HG03095 (cell line): ENCODE data around the gene PGAM1.
"Not testable (repeated sequence)": the region's sequence is repeated elsewhere in the genome, so short reads cannot be mapped to it uniquely, and the experiment has no call there.

Source experiments
- ATAC-seq: cut with Tn5 transposase; IDR thresholded peaks from one replicate; pipeline ENCODE4 v1.9.1; 2021; ENCODE audit warnings: moderate library complexity; ENCODE audit not compliant: unreplicated experiment

Gene PGAM1

GRCh38 chr10:97425964-97426775 lies at the start of gene PGAM1:
Gene PGAM1 (plus strand): TSS chr10:97426191. CDS start chr10:97426308, 117 bp downstream.
- peak; percentile 77 for ATAC-seq

GRCh38 chr10:97376413-97376812 lies 49.6 kb upstream of the PGAM1 start:
- no peak for ATAC-seq

GRCh38 chr10:97378933-97379921 lies 46.8 kb upstream of the PGAM1 start:
- no peak for ATAC-seq

- ATAC-seq = no peak
Observed at GRCh38 chr10:97380516-97380915, 45.5 kb upstream of the PGAM1 start.

- ATAC-seq = no peak
Observed at GRCh38 chr10:97381626-97382025, 44.4 kb upstream of the PGAM1 start.

- no peak for ATAC-seq
Observed at GRCh38 chr10:97383159-97383558, 42.8 kb upstream of the PGAM1 start.

GRCh38 chr10:97384156-97384555 lies 41.8 kb upstream of the PGAM1 start:
- no peak for ATAC-seq

- no peak for ATAC-seq
Observed at GRCh38 chr10:97384641-97385040, 41.4 kb upstream of the PGAM1 start.

- no peak for ATAC-seq
Observed at GRCh38 chr10:97385565-97385964, 40.4 kb upstream of the PGAM1 start.

GRCh38 chr10:97388152-97388551 lies 37.8 kb upstream of the PGAM1 start:
- no peak for ATAC-seq

GRCh38 chr10:97390091-97390490 lies 35.9 kb upstream of the PGAM1 start:
- ATAC-seq = no peak

GRCh38 chr10:97393034-97393573 lies 32.9 kb upstream of the PGAM1 start:
- no peak for ATAC-seq

- ATAC-seq = no peak
Observed at GRCh38 chr10:97396056-97396455, 29.9 kb upstream of the PGAM1 start.

GRCh38 chr10:97399843-97400545 lies 26.0 kb upstream of the PGAM1 start:
- ATAC-seq = no peak

- ATAC-seq = peak; percentile 96
Observed at GRCh38 chr10:97400665-97401454, 25.1 kb upstream of the PGAM1 start, which contains the start of gene RRP12. Gene RRP12 (minus strand): TSS chr10:97401340. CDS start chr10:97401231, 109 bp downstream.

GRCh38 chr10:97401455-97401919 lies 24.5 kb upstream of the PGAM1 start:
- no peak for ATAC-seq

GRCh38 chr10:97404044-97404443 lies 21.9 kb upstream of the PGAM1 start:
- ATAC-seq = no peak

- no peak for ATAC-seq
Observed at GRCh38 chr10:97406064-97406463, 19.9 kb upstream of the PGAM1 start.

GRCh38 chr10:97406483-97406882 lies 19.5 kb upstream of the PGAM1 start:
- not testable (repeated sequence) for ATAC-seq
